SK-N-SH (cell line): ENCODE measurements around the gene EIF5AL1. TPM values are rescaled to one million over a fixed set of nuclear protein-coding genes. Genes with fewer than 3 reads are reported as not detected.
"Not testable (repeated sequence)": the region's sequence is repeated elsewhere in the genome, so short reads cannot be mapped to it uniquely, and the experiment has no call there.

Experiments
- CTCF ChIA-PET: fragments of 300-600, 350-600 bp; formaldehyde crosslinking; extraction: SDS; loops from one replicate; lab custom pipeline; 2021; lab: Yijun Ruan, JAX
- POLR2A ChIA-PET: fragments of 350-600 bp; sonication (Branson Sonifier 250); formaldehyde crosslinking; extraction: SDS; loops from one replicate; lab custom pipeline; 2020; ENCODE audit warnings: antibody characterized with exemption, inconsistent platforms; lab: Yijun Ruan, JAX
- DNase-seq: peaks from one replicate; pipeline ENCODE4 v3.0.0; 2012
- H2AFZ ChIP-seq: fragments of 200-600 bp; sonication (generic); 2 replicates; pipeline ENCODE4 v1.8.1; 2016; ENCODE audit warnings: antibody characterized with exemption, mild to moderate bottlenecking, low read depth
- H3F3A ChIP-seq: fragments of 200-600 bp; sonication (generic); replicated peaks from 2 replicates; pipeline ENCODE3; 2016; ENCODE audit warnings: antibody characterized with exemption, mild to moderate bottlenecking; ENCODE audit not compliant: insufficient read depth
- H3K27ac ChIP-seq, 2 experiments: fragments of 200-500 bp in 1 of 2; fragments of 200-600 bp in 1 of 2; sonication (Bioruptor generic) in 1 of 2; sonication (generic), shearing (Covaris generic) in 1 of 2; 2 replicates each; pipeline versions ENCODE4 v1.5.1 to v1.6.1; 2014 to 2016; ENCODE audit warnings: low read depth in 2 of 2, inconsistent platforms in 1 of 2, low read length in 1 of 2, mild to moderate bottlenecking in 1 of 2, mixed read lengths in 1 of 2
- H3K27me3 ChIP-seq: fragments of 200-600 bp; sonication (generic), shearing (Covaris generic); 2 replicates; pipeline ENCODE4 v1.6.1; 2016; ENCODE audit warnings: mixed run types; ENCODE audit not compliant: insufficient read depth
- H3K36me3 ChIP-seq, 2 experiments: fragments of 200-500 bp in 1 of 2; fragments of 200-600 bp in 1 of 2; sonication (Bioruptor generic) in 1 of 2; sonication (generic) in 1 of 2; replicated peaks in 1 of 2; 2 replicates each; pipeline versions ENCODE3 to v1.5.1; 2014 to 2016; ENCODE audit warnings: low read length in 1 of 2, mild to moderate bottlenecking in 1 of 2; ENCODE audit not compliant: insufficient read depth in 2 of 2, control insufficient read depth in 1 of 2
- H3K4me1 ChIP-seq, 2 experiments: fragments of 200-500 bp in 1 of 2; fragments of 200-600 bp in 1 of 2; sonication (Bioruptor generic) in 1 of 2; sonication (generic), shearing (Covaris generic) in 1 of 2; 2 replicates each; pipeline versions ENCODE4 v1.5.1 to v1.6.1; 2014 to 2016; ENCODE audit warnings: low read depth in 1 of 2, low read length in 1 of 2, mixed run types in 1 of 2; ENCODE audit not compliant: insufficient read depth in 2 of 2, control insufficient read depth in 1 of 2
- H3K4me2 ChIP-seq: fragments of 200-600 bp; sonication (generic), shearing (Covaris generic); 2 replicates; pipeline ENCODE4 v1.6.1; 2017; ENCODE audit warnings: mixed run types
- H3K4me3 ChIP-seq, 2 experiments: fragments of 200-500 bp in 1 of 2; fragments of 200-600 bp in 1 of 2; sonication (Bioruptor generic) in 1 of 2; sonication (generic), shearing (Covaris generic) in 1 of 2; 2 replicates each; pipeline versions ENCODE4 v1.5.1 to v1.8.1; 2014 to 2016; ENCODE audit warnings: low read depth in 2 of 2, inconsistent platforms in 1 of 2, low read length in 1 of 2, mild to moderate bottlenecking in 1 of 2, mixed read lengths in 1 of 2, moderate library complexity in 1 of 2
- H3K79me2 ChIP-seq: fragments of 200-600 bp; sonication (generic); 2 replicates; pipeline ENCODE4 v1.8.1; 2017; ENCODE audit warnings: mild to moderate bottlenecking; ENCODE audit not compliant: insufficient read depth
- H3K9ac ChIP-seq: fragments of 200-600 bp; sonication (generic); 2 replicates; pipeline ENCODE4 v1.6.1; 2017; ENCODE audit warnings: mixed run types
- H3K9me2 ChIP-seq: fragments of 200-600 bp; sonication (generic); 2 replicates; pipeline ENCODE4 v1.6.1; 2017; ENCODE audit warnings: mixed run types
- H3K9me3 ChIP-seq: fragments of 200-600 bp; sonication (generic); 2 replicates; pipeline ENCODE4 v1.6.1; 2017; ENCODE audit warnings: mixed run types, mild to moderate bottlenecking, moderate library complexity
- H4K20me1 ChIP-seq: fragments of 200-600 bp; sonication (generic); 2 replicates; pipeline ENCODE4 v1.6.1; 2017; ENCODE audit warnings: mild to moderate bottlenecking, mixed run types; ENCODE audit not compliant: insufficient read depth
- ELF1 ChIP-seq: IDR thresholded peaks from 2 replicates; pipeline ENCODE4 v1.4.0; 2012
- EP300 ChIP-seq, 2 experiments: IDR thresholded peaks; 2 replicates each; pipeline versions ENCODE4 v1.4.0 to v1.6.1; 2012; ENCODE audit warnings: borderline replicate concordance in 1 of 2, low read depth in 1 of 2, low read length in 1 of 2
- EZH2phosphoT487 ChIP-seq: fragments of 200-600 bp; sonication (generic); IDR thresholded peaks from 2 replicates; pipeline ENCODE4 v1.6.1; 2017; ENCODE audit warnings: low read depth, mixed run types, mild to moderate bottlenecking, antibody characterized with exemption, moderate library complexity, borderline replicate concordance
- FOSL2 ChIP-seq: IDR thresholded peaks from 2 replicates; pipeline ENCODE4 v1.4.0; 2012; ENCODE audit warnings: low read depth, mild to moderate bottlenecking, moderate library complexity, borderline replicate concordance
- FOXM1 ChIP-seq: IDR thresholded peaks from 2 replicates; pipeline ENCODE4 v1.4.0; 2012; ENCODE audit warnings: low read depth, mild to moderate bottlenecking
- GABPA ChIP-seq: IDR thresholded peaks from 2 replicates; pipeline ENCODE4 v1.4.0; 2012; ENCODE audit warnings: low read depth, mild to moderate bottlenecking
- GATA2 ChIP-seq: sonication (generic); formaldehyde crosslinking; IDR thresholded peaks from 2 replicates; pipeline ENCODE4 v1.5.0; 2020; ENCODE audit warnings: mild to moderate bottlenecking, missing genetic modification reagents
- JUND ChIP-seq: IDR thresholded peaks from 2 replicates; pipeline ENCODE4 v1.4.0; 2012
- POLR2AphosphoS5 ChIP-seq: IDR thresholded peaks from 2 replicates; pipeline ENCODE4 v1.6.1; 2012; ENCODE audit warnings: low read depth, low read length
- RAD21 ChIP-seq: IDR thresholded peaks from 2 replicates; pipeline ENCODE4 v1.6.1; 2012; ENCODE audit warnings: mild to moderate bottlenecking, low read length
- RXRA ChIP-seq: IDR thresholded peaks from 2 replicates; pipeline ENCODE4 v1.4.0; 2012; ENCODE audit warnings: low read depth, mild to moderate bottlenecking, borderline replicate concordance
- SIN3A ChIP-seq: IDR thresholded peaks from 2 replicates; pipeline ENCODE4 v1.6.1; 2012; ENCODE audit warnings: low read depth, mild to moderate bottlenecking, low read length, moderate library complexity, borderline replicate concordance
- TCF12 ChIP-seq: IDR thresholded peaks from 2 replicates; pipeline ENCODE4 v1.4.0; 2012
- TEAD4 ChIP-seq: IDR thresholded peaks from 2 replicates; pipeline ENCODE4 v1.4.0; 2012; ENCODE audit warnings: mild to moderate bottlenecking, borderline replicate concordance; ENCODE audit not compliant: insufficient read depth
- YY1 ChIP-seq: IDR thresholded peaks from 2 replicates; pipeline ENCODE4 v1.4.0; 2012; ENCODE audit warnings: low read depth, mild to moderate bottlenecking
- WGBS: methylation state at CpG from one replicate; pipeline ENCODE4 v1.1.6; 2017; ENCODE audit warnings: low lambda C conversion rate; 5-methylcytosine and 5-hydroxymethylcytosine counted together
- polyA plus RNA-seq, 3 experiments: library from polyadenylated mRNA; depleted of rRNA; stranded (reverse); fragments of >200 nt; gene quantifications; 2 replicates each; pipeline ENCODE4 v1.2.3, GENCODE V29; 2012
- TF ChIP-seq, protein P1 (sequence below): fragments of 200-600 bp; sonication (generic); IDR thresholded peaks from 2 replicates; pipeline ENCODE4 v1.6.1; 2017; ENCODE audit warnings: antibody characterized with exemption, mild to moderate bottlenecking, moderate library complexity
- TF ChIP-seq, protein P2 (sequence below): fragments of 150-350 bp; IDR thresholded peaks from 2 replicates; pipeline ENCODE4 v1.6.1; 2016; ENCODE audit warnings: mild to moderate bottlenecking, low read depth, low read length

EIF5AL1 gene
- polyA plus RNA-seq, 1 of the 3 experiments (the other 2 are of a cell fraction) = 0.26 TPM

DNA sequence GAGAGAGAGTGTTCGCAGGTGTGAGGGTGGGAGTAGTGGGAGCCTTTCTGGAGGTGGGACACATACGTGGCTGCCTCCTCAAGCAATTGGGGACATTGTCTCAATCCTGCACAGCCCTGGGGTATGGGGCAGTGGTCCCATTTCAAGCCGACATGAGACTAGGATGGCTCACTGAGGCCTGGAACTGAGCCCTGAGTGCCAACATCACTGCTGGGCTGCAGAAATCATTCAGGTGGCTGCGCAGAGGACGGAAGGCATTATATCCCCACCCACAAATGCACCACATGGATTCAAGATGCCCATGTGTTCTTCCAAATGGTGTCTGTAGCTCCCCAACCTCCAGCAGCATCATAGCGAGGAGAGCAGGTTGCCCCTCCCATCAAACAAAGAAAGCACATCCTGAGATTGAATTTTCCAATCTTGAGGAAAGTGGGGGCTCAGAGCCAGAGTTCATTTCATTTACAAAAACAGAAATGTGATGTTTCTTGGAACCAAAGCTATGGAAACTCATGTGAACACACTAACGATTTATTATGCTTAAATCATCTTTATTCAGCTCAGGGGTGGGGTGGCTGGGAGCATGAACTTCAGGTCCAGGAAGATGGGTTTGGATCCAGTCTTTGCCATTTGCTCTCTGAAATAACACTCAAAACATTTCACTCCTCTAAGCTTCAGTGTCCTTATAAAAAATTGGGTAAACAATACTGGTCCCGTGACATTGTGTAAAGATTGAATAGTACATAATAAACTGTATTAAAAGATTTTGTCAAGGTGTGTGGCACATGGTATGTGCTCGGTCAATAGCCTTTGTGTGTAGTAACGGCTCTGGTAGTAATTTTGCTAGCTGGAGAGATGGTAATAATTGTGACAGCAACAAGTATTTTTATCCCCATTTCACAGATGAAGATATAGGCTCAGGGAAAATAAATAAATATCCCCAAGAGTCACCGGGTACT lies 43.3 kb downstream of the EIF5AL1 start:
- CTCF ChIA-PET = no interaction called here
- TF ChIP-seq JUND = no peak
- no peak for TF ChIP-seq POLR2AphosphoS5
- TF ChIP-seq EZH2phosphoT487 = no peak
- TF ChIP-seq TEAD4 = no peak
- TF ChIP-seq, protein P1, sequence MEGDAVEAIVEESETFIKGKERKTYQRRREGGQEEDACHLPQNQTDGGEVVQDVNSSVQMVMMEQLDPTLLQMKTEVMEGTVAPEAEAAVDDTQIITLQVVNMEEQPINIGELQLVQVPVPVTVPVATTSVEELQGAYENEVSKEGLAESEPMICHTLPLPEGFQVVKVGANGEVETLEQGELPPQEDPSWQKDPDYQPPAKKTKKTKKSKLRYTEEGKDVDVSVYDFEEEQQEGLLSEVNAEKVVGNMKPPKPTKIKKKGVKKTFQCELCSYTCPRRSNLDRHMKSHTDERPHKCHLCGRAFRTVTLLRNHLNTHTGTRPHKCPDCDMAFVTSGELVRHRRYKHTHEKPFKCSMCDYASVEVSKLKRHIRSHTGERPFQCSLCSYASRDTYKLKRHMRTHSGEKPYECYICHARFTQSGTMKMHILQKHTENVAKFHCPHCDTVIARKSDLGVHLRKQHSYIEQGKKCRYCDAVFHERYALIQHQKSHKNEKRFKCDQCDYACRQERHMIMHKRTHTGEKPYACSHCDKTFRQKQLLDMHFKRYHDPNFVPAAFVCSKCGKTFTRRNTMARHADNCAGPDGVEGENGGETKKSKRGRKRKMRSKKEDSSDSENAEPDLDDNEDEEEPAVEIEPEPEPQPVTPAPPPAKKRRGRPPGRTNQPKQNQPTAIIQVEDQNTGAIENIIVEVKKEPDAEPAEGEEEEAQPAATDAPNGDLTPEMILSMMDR = no peak
- TF ChIP-seq RXRA = no peak
- no peak for TF ChIP-seq RAD21
- TF ChIP-seq FOSL2 = no peak
- no peak for TF ChIP-seq EP300 (IDR thresholded peaks at IDR 0.05; ENCODE audit: borderline replicate concordance in 1 of 2, low read depth in 1 of 2, low read length in 1 of 2)
- no peak for TF ChIP-seq SIN3A
- no peak for TF ChIP-seq YY1
- TF ChIP-seq FOXM1 = no peak
- no peak for TF ChIP-seq TCF12
- TF ChIP-seq, protein P2, sequence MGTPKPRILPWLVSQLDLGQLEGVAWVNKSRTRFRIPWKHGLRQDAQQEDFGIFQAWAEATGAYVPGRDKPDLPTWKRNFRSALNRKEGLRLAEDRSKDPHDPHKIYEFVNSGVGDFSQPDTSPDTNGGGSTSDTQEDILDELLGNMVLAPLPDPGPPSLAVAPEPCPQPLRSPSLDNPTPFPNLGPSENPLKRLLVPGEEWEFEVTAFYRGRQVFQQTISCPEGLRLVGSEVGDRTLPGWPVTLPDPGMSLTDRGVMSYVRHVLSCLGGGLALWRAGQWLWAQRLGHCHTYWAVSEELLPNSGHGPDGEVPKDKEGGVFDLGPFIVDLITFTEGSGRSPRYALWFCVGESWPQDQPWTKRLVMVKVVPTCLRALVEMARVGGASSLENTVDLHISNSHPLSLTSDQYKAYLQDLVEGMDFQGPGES = no peak
- no peak for TF ChIP-seq ELF1
- no peak for TF ChIP-seq GATA2 (CRISPR knock-in tag)
- no peak for TF ChIP-seq GABPA
- TF ChIP-seq, all 33 proteins: peak for 0
- no peak overlapping the region for H3K4me3 ChIP-seq
- DNase-seq = no peak
- 53% methylated on average over 7 of the region's 11 CpGs for WGBS
- H3K79me2 ChIP-seq = no peaks in the 10 kb centered on the region
- H3K9me3 ChIP-seq = no peaks in the 10 kb centered on the region
- no peaks in the 10 kb centered on the region; the same call in 1 of the 2 replicates for H3K27me3 ChIP-seq
- H3K4me1 ChIP-seq = no peaks in the 10 kb centered on the region
- no peaks in the 10 kb centered on the region for H3K36me3 ChIP-seq
- H3F3A ChIP-seq = no peaks in the 10 kb centered on the region
- H3K27ac ChIP-seq = no peak overlapping the region
- no peak overlapping the region for H3K9ac ChIP-seq
- no peak overlapping the region for H2AFZ ChIP-seq
- H3K4me2 ChIP-seq = no peak overlapping the region
- no peaks in the 10 kb centered on the region for H4K20me1 ChIP-seq
- POLR2A ChIA-PET = no interaction called here
- H3K9me2 ChIP-seq = no peaks in the 10 kb centered on the region

DNA sequence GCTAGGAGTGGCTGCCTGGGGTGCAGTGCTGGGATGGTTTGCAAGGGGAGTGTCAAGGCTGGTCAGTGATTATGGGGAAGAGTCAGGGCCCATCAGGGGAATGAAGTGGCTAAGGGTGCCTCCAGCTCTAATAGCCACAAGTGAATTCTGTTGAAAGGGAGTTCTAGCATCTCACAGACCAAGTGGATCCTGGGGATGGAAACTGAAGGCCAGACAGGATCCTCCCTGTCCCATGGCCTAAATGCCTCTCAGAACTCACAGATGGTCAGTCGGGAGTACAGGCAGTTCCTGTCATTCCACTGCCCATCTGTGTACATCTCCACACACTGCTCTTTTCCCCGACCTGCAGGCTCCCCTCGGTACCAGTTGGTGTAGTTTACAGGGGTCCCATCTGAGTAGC lies 44.6 kb downstream of the EIF5AL1 start:
- H3K9ac ChIP-seq, H4K20me1 ChIP-seq, POLR2A ChIA-PET, H3K4me2 ChIP-seq, H3K9me2 ChIP-seq, CTCF ChIA-PET, DNase-seq, H3F3A ChIP-seq, H3K27me3 ChIP-seq, H3K9me3 ChIP-seq, H2AFZ ChIP-seq, H3K27ac ChIP-seq, H3K36me3 ChIP-seq, H3K4me3 ChIP-seq, H3K79me2 ChIP-seq, H3K4me1 ChIP-seq: not testable (repeated sequence)
- 55% methylated on average over 3 of the region's 3 CpGs for WGBS
